Hematopoietic multipotent progenitor cell treated with erythropoietin and hydrocortisone succinate and interleukin-3 and kit ligand, for 8 days (in vitro differentiated cells): ENCODE measurements around the gene ALG1L2.
"Not testable (repeated sequence)": the region's sequence is repeated elsewhere in the genome, so short reads cannot be mapped to it uniquely, and the experiment has no call there.

ENCODE experiments used
- DNase-seq: peaks from one replicate; pipeline ENCODE4 v3.0.0-alpha.2; 2015

The ALG1L2 gene

DNA sequence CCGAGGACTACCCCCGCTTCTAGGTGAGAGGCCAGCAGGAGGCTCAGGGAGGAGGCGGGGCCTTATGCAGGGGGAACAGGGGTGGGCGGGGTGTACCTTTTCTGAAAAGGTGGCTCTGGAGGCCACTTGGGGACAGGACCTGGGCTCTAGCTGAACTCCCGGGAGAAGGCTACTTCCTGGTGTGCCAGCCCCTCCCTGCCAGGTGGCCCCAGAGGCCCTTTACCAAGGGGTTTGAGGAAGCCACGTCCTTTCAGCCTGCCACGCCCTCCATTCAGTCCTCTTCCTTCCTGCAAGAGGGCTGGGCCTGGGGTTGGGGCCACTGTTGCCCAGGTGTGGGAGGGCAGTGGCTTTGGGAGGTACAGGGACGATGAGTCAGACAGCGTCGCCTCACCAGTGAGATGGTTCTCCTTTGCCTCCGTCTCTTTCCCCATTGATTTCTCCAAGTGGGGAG lies 12.9 kb downstream of the ALG1L2 start:
- DNase-seq = not testable (repeated sequence)

DNA sequence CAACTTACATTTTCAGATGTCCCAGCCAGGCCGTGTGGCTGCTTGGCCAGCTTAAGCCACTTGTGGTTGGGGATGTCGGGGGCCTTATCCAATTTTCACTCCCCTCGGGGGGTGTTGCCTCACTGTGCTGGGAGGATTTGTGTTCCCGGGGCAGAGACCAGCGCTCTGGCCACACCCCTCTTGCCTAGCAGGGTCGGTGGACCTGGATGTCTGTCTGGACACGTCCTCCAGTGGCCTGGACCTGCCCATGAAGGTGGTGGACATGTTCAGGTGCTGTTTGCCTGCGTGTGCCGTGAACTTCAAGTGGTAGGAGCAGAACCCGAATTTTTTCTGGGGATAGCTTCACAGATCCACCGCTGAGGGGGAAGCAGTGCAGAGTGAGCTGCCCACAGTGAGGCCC lies 14.2 kb downstream of the ALG1L2 start:
- DNase-seq = not testable (repeated sequence)

DNA sequence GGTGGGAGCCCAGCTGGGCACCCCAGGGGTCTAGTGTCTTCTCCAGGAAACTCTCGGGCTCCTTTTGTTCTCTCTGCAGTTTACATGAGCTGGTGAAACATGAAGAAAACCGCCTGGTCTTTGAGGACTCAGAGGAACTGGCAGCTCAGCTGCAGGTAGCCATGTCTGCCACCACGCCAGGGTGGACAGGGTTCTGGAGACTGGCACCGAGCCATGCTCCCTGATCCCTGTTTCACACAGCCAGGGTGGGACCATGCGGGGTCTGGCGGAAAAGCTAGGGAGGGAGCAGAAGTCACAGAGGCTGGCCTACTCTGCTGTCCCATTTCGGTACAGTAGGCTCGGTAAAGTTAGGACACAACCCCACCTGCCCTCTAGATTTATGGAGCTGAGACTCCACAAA lies 15.5 kb downstream of the ALG1L2 start:
- DNase-seq = not testable (repeated sequence)

DNA sequence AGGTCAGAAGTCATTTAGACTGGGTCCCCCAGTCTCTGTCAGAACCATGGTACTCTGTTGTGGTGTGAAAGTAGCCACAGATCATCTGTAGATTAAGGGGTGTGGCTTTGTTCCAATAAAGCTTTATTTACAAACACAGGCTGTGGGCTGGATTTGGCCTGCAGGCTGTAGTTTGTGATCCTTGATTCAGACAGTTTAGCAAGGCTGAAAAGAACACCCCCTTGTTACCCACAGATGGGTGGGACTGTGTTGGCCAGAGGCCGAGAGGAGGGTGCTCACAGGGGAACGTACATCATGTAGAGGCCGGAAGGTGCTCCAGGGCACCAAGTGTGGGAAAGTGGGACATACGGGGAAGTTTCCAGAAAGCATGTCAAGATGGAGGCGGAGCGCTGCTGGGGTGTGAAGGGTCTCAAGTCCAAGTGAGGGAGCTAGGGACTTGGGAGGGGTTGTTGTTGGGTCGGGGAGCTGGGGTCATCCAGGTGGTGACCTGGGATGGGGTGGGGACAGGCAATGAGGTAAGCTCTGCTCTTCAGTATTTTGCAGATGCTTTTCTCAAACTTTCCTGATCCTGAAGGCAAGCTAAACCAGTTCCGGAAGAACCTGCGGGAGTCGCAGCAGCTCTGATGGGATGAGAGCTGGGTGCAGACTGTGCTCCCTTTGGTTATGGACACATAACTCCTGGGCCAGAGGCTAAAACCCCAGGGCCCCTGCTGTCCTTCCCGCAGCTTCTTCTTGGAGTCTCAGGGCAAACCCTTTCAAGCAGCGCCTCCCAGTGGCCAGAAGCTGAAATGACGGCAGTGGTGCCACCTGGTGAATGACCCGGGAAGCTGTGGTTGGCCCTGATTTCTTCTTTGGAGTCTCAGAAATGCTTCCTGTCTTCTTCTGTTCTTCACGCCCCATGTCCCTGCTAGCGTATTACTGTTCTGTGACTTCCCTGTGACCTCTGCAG lies 16.3 kb downstream of the ALG1L2 start:
- not testable (repeated sequence) for DNase-seq

DNA sequence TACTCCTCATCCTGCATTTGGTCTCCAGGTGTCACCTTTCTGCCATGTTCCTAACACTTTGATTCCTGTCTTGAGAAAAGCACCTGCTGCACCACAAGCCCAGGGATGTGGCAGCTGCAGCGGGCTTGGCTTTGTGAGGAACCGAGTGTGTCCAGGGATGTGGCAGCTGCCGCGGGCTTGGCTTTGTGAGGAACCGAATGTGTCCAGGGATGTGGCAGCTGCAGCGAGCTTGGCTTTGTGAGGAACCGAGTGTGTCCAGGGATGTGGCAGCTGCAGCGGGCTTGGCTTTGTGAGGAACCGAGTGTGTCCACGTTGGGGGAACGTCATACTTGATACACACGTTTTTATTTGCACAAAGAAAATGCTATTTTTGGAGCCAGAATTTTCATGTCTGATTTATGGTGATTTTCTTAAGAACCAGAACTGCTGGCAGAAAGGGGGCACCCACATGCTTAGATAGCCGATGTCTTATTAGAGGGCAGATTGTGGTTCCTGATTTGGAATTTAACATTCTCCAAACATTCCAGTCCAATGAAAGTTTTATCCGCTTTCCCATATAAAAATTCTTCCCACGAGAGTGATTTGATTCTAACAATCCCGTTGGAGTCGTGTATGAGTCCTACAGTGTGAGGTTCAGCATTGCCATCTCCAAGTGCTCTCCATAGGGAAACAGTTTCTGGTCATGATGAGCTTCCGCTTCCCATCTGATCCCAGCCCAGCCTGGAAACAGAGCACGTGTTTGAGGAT lies 17.2 kb downstream of the ALG1L2 start:
- not testable (repeated sequence) for DNase-seq

DNA sequence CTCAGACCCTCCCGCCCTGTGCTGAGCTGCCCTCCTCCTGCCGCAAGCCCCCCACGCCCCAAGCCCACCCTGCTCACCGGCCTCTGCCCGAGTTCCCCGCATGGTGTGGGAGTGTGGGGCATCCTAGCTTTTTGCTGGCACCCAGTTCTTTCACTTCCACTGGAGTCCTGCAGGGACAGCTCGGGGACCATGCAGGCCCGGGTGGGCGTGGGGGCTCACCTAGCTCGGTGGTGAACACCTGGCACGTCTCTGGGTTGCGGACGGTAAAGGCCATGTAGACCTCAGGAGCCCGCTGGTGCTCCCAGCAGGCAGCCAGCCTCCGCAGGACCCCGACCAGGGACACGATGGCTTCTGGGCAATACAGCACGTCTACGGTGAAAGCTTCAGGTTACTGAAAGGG lies 20.9 kb downstream of the ALG1L2 start:
- not testable (repeated sequence) for DNase-seq

DNA sequence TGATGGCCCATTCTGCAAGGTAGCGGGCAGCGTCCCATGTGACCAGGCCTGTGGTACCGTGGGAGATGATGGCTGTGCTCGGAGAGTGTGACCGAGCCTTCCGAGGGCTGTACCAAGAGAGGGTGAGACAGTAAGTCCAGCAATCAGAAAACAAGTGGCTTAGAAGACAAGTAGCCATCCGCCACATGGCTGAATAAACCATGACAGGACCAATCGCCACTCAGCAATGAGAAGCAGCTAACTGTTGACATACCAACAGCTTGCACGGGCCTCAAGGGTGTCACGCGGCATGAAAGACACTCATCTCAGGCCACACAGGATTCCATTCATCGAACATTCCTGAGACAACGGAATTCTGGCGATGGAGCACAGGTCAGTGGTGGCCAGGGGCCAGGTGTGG lies 22.6 kb downstream of the ALG1L2 start:
- not testable (repeated sequence) for DNase-seq

DNA sequence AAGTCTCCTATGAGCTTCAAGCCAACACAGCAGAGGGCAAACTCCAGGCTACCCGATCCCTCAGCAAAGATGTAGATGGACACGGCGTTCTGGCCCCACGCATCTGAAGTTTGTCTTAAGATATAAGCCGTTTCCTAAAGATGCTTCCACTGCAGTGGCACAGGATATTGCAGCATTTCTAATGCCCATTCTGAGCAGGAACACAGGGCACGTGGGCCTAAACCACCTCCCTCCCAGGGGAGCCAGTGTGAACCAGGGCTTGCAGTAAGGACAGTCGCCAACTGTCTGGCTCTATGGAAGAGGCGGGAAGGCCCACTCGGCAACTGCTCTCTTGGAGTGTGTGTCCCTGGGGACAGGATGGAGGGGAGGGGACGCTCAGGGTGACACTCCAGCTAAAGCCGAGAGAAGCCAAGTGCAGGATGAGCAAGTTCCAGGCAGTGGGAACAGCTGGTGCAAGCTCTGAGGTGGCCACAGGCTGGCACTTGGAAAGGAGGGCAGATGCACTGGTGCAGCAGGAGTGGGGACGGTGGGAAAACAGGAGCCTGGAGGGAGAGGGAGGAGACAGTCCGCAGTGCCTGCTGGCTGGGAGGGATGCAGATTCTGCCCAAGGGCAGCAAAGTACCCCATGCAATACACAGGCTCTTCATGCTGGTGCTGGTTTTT lies 25.8 kb downstream of the ALG1L2 start:
- DNase-seq = not testable (repeated sequence)

DNA sequence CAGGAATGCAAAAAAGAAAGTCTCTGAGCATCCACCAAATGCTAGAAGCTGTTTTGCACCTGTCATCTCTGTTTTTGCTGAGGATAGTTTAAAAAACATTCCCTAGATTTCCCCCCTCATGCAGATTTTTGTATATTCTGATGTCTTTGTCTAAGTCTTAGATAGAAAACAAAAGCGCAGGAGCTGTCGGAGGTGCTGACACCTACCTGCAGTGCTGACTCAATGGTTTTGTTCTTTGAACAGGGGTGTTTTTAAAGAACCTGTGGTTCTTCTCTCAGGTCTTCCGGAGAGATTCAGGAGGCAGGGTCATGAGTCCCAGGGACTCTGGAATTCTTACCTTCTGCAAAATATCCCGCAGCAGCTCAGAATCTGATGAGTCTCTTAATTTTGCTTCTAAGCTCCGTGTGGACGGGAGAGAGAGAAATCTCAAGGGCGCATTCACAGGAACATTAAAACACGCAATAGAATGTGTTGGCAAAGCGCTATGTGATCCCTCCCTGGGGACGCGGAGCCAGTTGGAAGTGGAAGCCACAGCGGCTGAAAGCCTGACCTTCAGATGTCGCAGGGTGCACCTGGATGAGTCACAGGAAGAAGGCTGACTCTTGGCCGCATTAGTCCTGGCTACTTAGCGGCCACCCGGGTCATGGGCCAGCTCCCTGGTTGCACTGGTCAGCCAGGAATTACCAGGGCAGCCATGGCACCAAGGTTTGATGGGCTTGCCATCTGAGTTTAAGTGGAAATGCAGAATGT lies 27.4 kb downstream of the ALG1L2 start:
- not testable (repeated sequence) for DNase-seq

DNA sequence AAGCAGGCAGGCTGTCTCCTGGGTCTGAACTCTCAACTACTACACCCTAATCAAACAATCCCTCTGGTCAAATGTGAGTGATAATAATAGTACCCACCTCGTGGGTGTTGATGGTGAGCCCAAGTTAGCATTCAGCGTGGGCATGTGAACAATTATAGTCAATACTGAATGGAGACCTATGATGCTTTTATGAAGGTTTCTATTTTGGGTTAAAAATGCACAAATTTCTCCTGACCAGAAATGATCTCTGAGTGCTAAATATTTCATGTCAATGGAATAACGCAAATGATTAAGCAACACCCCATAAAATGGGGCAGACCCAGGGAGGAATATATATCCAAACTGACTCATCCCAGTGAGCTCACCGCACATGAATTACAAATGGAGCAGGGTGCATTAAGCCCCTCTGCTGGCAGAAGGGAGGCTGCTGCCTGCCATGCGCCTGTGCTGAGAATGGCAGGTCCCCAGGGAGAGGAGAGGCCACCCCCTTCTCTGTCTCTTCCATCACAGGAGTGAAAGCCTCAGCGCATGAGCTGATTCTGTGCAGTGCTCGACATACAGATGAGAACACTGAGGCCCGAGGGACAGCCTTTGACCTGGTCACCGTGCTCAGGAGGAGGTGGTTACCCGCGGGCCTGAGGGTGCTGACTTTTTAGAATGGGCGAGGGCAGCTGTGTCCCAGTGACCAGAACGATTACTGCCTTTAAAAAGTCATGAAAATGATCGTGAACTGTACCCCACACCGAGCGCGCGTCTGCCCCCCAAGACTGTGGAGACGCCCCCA lies 28.9 kb downstream of the ALG1L2 start:
- DNase-seq = peak; percentile 24

DNA sequence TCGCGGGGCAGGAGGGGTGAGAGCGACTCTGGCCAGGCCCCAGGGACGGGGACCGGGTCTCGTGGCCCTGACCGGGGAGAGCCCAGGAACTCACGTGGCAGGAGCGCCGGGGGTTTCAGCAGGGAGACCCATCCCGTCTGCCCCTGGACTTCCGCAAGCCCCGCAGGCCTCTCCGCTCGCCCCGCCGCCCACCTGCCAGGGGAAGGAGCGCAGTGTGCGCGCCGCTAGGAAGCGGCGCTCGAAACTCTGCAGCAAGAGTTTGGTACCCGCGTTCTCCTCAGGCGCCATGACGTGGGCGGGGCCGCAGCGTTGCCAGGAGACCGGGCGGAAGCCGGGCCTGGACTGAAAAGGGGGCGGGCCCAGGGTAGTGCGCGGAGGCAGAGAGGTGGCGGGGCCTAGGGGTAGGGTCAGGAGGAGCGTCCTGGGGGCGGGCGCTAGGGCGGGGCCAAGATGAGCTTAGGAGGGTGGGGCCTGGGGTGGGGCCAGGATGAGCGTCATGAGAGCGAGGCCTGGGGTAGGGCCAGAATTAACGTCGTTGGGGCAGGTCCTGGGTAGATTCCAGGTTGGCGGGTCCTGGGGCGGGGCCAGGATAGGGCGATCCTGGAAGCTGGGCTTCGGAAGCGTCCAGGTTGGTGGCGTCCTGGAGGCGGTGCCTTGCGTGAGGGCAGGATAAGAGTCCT lies 29.7 kb downstream of the ALG1L2 start:
- DNase-seq = peak; percentile 96

DNA sequence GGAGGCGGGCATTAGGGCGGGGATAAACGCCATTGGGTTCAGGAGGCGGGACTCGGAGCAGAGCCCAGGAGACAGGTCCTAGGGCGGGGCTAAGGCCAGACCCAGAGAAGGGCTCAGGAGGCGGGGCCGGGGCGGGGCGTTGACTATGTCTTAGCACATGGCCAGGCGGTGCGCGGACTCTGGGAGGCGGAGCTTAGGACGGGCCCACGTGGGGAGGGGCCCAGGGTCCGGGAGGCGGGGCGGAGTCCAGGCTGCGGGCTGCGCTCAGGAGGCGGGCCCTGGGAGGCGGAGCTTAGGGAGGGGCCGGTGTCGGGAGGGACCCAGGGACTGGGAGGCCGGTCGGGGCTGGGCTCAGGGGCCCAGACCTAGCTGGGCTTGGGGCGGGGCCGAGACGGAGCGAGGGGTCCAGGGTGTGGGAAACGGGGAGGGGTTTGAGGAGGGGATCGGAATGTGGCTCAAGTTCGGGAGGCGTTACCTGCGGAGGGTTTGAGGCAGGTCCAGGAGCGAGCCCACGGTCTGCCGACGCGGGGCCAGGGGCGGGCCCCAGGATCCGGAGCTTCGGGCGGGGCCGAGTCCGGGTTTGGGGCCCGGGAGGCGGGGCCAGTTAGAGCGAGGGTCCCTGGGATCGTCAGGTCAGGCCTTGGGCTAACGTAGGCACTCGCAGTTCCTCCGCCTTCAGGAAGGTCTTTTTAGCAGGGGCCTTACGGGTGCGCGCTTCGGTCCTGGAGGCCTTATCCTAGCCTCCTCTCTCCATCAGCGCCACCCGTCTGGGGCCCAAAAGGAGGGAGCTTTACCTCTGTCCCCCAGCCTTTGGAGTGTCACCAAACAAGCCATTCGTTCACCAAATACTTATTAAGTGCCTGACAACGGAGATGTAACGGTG lies 30.5 kb downstream of the ALG1L2 start:
- DNase-seq = peak; percentile 92

DNA sequence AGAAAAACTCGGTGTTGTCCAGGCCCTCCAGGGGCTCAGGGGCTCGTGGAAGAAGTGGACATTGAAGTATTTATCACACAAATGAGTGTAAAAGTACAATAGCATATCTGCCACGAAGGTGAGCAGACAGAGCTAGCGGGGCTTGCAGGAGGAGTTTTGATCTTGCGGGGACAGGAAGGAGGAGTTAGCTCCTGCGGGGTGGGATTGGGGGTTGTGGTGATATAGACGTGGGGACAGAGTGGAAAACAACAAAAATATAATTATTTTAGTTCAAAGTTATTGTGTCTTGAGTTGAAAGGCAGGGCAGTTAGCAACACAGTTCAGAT lies 31.1 kb downstream of the ALG1L2 start:
- not testable (repeated sequence) for DNase-seq

DNA sequence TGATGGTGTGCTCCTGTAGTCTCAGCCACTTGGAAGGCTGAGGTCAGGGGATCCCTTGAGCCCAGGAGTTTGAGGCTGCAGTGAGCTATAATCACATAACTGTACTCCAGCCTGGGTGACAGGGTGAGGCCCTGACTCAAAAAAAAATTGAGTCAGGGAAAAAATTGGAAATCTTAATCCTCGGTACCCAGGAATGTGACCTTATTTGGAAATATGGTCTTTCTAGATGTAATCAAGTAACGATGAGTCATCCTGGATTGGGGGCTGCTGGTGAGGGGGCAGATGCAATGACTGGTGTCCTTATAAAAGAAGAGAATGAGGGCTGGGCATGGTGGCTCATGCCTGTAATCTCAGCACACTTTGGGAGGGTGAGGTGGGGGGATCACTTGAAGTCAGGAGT lies 33.8 kb downstream of the ALG1L2 start:
- not testable (repeated sequence) for DNase-seq

DNA sequence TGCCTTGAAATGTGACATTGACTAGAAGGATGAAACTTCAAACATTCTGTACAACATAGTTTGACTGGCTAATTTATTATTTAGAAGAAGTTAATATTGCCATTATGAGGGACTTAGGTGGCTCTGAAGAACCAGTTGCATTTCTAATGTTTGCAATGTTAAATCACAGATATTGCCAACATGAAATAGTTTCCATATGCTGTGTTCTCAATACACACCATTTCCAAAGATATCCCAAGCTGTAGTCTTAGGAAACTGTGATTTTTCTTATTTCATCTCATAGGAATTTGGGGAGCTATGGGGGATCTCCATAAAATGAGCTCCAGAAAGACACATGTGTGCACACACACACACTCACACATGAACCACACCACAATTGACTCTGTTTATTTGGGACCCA lies 36.3 kb downstream of the ALG1L2 start:
- no peak for DNase-seq

DNA sequence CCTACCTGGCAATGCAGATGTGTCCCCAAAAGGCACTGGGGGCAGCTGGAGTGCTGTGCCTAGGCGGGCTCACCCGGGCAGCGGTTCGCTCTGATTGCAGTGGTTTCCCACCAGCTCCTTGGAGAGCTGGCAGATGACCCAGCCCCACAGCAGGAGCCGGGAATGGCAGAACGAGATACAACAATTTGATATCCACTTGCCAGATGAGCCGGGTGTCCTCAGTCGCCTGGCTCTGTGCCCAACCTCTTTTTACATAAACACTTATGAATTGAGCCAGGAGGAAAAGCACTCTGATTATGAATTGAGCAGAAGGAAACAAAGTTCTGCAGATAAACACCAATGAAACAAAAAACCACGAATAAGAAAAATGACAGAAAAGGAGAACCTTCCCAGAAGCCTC lies 38.2 kb downstream of the ALG1L2 start:
- DNase-seq = peak; percentile 75

DNA sequence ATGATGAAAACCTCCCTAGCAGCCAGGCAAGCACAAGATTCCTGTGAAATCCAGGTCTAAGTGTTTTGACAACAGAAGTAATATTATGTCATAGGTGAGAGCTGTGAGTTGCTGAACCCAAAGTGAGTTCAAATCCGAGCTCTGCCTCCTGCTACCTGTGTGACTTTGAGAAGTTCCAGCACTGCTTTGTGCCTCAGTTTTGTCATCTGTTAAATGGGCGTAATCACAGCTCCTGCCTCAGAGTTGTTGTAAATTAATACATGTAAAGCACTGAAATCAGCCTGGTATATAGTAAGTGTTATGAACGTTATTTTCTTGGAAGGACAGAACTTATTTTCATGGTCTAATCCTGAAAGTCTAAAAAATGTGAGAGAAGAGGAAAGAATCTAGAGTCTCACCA lies 38.7 kb downstream of the ALG1L2 start:
- DNase-seq = not testable (repeated sequence)

DNA sequence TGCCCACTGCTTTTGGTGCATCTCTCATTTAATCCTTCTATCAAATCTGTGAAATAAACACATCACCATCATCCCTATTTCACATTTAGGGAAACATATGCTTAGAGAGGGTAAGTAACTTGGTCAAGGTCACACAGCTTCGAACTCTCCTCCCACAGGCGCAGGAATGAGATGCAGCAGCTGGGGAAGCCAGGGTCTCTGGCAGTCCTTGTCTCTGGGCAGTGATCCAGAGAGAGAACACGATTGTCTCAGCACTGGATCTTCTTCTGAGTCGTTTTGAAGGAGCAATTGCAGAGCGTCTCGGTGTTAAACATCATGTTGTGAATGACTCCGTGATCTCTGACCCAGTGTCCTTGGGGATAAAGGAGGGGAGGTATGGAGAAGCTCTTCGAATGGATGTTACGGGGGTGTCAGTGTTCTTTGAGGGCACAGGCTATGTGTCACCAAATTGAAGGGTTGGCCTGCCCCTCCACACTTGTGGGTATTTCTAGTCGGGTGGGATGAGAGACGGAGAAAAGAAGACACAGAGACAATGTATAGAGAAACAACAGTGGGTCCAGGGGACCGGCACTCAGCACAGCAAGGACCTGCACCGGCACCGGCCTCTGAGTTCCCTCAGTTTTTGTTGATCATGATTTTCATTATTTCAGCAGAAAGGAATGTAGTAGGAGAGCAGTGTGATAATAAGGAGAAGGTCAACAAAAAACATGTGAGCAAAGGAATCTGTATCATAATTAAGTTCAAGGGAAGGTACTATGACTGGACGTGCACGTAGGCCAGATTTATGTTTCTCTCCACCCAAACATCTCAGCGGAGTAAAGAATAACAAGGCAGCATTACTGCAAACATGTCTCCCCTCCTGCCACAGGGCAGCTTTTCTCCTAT lies 41.5 kb downstream of the ALG1L2 start:
- not testable (repeated sequence) for DNase-seq

DNA sequence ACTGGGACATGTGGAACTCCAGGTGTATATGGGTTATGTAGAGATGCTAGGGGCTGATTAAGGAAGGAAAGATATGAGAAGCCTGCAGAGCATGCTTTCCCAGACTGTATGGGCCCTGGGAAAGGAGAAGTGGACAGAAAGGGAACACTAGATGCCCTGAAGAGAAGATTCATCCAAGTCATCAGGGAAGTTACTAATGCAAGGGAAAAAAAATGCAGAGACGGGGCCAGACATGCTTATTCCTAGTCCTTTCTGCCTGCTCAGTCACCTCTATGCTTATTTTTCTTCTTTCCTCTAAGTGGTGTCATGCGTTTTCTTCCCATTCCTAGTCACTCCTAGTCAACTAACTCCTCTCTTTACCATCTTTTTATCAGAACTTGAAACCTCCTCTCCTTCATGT lies 43.8 kb downstream of the ALG1L2 start:
- DNase-seq = not testable (repeated sequence)
